Measurements from ENCODE around the gene MAPKAPK3.
A peak's percentile ranks its signal among the peaks of the same experiment; 100 is the strongest.

Gene MAPKAPK3

GRCh38 chr3:50615190-50615589, 1.8 kb upstream of the MAPKAPK3 start:
- TF ChIP-seq, protein P1, sequence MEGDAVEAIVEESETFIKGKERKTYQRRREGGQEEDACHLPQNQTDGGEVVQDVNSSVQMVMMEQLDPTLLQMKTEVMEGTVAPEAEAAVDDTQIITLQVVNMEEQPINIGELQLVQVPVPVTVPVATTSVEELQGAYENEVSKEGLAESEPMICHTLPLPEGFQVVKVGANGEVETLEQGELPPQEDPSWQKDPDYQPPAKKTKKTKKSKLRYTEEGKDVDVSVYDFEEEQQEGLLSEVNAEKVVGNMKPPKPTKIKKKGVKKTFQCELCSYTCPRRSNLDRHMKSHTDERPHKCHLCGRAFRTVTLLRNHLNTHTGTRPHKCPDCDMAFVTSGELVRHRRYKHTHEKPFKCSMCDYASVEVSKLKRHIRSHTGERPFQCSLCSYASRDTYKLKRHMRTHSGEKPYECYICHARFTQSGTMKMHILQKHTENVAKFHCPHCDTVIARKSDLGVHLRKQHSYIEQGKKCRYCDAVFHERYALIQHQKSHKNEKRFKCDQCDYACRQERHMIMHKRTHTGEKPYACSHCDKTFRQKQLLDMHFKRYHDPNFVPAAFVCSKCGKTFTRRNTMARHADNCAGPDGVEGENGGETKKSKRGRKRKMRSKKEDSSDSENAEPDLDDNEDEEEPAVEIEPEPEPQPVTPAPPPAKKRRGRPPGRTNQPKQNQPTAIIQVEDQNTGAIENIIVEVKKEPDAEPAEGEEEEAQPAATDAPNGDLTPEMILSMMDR (conservative IDR thresholded peaks at IDR 0.05; ENCODE audit: low read depth, low read length) = no peak
- Histone ChIP-seq H4K20me1 (ENCODE audit: insufficient read depth) (no peaks in the 10 kb centered on the region), H3K4me3 (IDR thresholded peaks at IDR 0.05; ENCODE audit: insufficient read depth, low read depth, low read length) (no peak overlapping the region), H3K4me1 (ENCODE audit: low read depth, poor library complexity, severe bottlenecking) (peaks cover 23% of the 10 kb centered on the region), H3K27ac (no peak overlapping the region), H3K9ac (no peak overlapping the region), H3K79me2 (ENCODE audit: insufficient read depth, low read depth) (no peaks in the 10 kb centered on the region), H3K4me2 (no peak overlapping the region), H2AFZ (ENCODE audit: low read depth) (no peak overlapping the region), H3K36me3 (ENCODE audit: insufficient read depth) (no peaks in the 10 kb centered on the region), H3K27me3 (ENCODE audit: insufficient read depth, low read depth) (no peaks in the 10 kb centered on the region)

- Histone ChIP-seq H3K4me1 (ENCODE audit: low read depth, poor library complexity, severe bottlenecking) (peaks cover 19% of the 10 kb centered on the region), H3K36me3 (ENCODE audit: insufficient read depth) (no peaks in the 10 kb centered on the region), H3K4me3 (IDR thresholded peaks at IDR 0.05; ENCODE audit: insufficient read depth, low read depth, low read length) (no peak overlapping the region), H3K9ac (no peak overlapping the region), H3K27me3 (ENCODE audit: insufficient read depth, low read depth) (no peaks in the 10 kb centered on the region), H3K79me2 (ENCODE audit: insufficient read depth, low read depth) (no peaks in the 10 kb centered on the region), H3K27ac (no peak overlapping the region), H2AFZ (ENCODE audit: low read depth) (peak overlapping the region; percentile 65), H4K20me1 (ENCODE audit: insufficient read depth) (no peaks in the 10 kb centered on the region), H3K4me2 (peak overlapping the region; percentile 78)
- TF ChIP-seq, protein P1 (conservative IDR thresholded peaks at IDR 0.05; ENCODE audit: low read depth, low read length) = peak; percentile 77
Observed at GRCh38 chr3:50616003-50616769, 765 bp upstream of the MAPKAPK3 start.

- Histone ChIP-seq H3K9ac (no peak overlapping the region), H2AFZ (ENCODE audit: low read depth) (peak overlapping the region; percentile 65), H3K27me3 (ENCODE audit: insufficient read depth, low read depth) (no peaks in the 10 kb centered on the region), H4K20me1 (ENCODE audit: insufficient read depth) (no peaks in the 10 kb centered on the region), H3K4me2 (peak overlapping the region; percentile 78), H3K4me3 (IDR thresholded peaks at IDR 0.05; ENCODE audit: insufficient read depth, low read depth, low read length) (no peak overlapping the region), H3K4me1 (ENCODE audit: low read depth, poor library complexity, severe bottlenecking) (peaks cover 19% of the 10 kb centered on the region), H3K27ac (no peak overlapping the region), H3K79me2 (ENCODE audit: insufficient read depth, low read depth) (no peaks in the 10 kb centered on the region), H3K36me3 (ENCODE audit: insufficient read depth) (no peaks in the 10 kb centered on the region)
- TF ChIP-seq, protein P1 (conservative IDR thresholded peaks at IDR 0.05; ENCODE audit: low read depth, low read length) = no peak
Observed at GRCh38 chr3:50616770-50617095, 218 bp upstream of the MAPKAPK3 start.

DNA sequence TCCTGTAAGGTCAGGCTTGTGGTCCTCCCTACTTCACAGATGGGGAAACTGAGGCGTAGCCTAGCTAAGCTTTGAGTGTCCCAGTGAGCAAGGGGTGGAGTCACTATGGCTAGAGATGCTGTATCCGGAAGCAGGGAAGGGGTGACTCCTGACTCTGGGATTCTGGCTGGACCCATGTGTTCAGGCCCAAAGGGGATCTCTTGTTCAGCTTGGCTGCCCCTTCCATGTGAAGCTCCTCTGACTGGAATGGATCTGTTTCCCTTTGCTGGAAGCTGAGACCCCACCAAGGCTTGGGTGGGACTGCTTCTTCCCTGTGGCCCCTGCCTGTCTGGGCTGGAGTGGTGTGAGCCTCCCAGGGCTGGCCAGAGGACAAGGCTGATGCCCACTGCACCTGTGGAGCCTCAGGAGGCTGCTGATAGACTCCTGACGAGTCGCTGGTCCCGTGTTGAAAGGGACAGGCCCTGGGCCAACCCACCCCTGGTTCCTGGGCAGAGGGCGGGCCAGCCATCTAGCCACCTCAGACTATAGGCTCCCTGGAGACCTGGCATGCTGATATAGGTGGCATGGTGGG, 1.0 kb downstream of the MAPKAPK3 start:
- TF ChIP-seq, protein P1 (conservative IDR thresholded peaks at IDR 0.05; ENCODE audit: low read depth, low read length) = no peak
- Histone ChIP-seq H3K27ac (no peak overlapping the region), H2AFZ (ENCODE audit: low read depth) (peak overlapping the region; percentile 71), H3K4me3 (IDR thresholded peaks at IDR 0.05; ENCODE audit: insufficient read depth, low read depth, low read length) (no peak overlapping the region), H3K4me1 (ENCODE audit: low read depth, poor library complexity, severe bottlenecking) (peaks cover 10% of the 10 kb centered on the region), H3K9ac (peak overlapping the region; percentile 90; the same call in 1 of the 2 replicates), H3K36me3 (ENCODE audit: insufficient read depth) (no peaks in the 10 kb centered on the region), H3K79me2 (ENCODE audit: insufficient read depth, low read depth) (no peaks in the 10 kb centered on the region), H3K27me3 (ENCODE audit: insufficient read depth, low read depth) (no peaks in the 10 kb centered on the region), H3K4me2 (peak overlapping the region; percentile 71), H4K20me1 (ENCODE audit: insufficient read depth) (no peaks in the 10 kb centered on the region)

Measured in KMS-11 (cell line).